GM23338 (cell line): ENCODE results near the gene NXPE3. TPM values are rescaled to one million over a fixed set of nuclear protein-coding genes. Genes with fewer than 3 reads are reported as not detected.

Experiments
- ATAC-seq: fragments of 200-7000 bp; cut with Tn5 transposase; 3 replicates; pipeline ENCODE4 v1.9.1; 2020
- DNase-seq: peaks from one replicate; pipeline ENCODE4 v3.0.0-alpha.2; 2015; ENCODE audit warnings: low spot score
- H2AFZ ChIP-seq: fragments of 200-600 bp; sonication (generic); 2 replicates; pipeline ENCODE4 v1.8.0; 2016; ENCODE audit warnings: antibody characterized with exemption, mild to moderate bottlenecking, moderate library complexity
- H3F3A ChIP-seq: fragments of 200-600 bp; sonication (generic); replicated peaks from 2 replicates; pipeline ENCODE4 v1.8.0; 2017; ENCODE audit warnings: antibody characterized with exemption, mixed run types, low read depth
- H3K27ac ChIP-seq: fragments of 200-600 bp; sonication (generic); 2 replicates; pipeline ENCODE4 v1.6.1; 2016; ENCODE audit warnings: low read depth
- H3K27me3 ChIP-seq: fragments of 200-600 bp; sonication (generic); 2 replicates; pipeline ENCODE4 v1.8.0; 2016; ENCODE audit warnings: mild to moderate bottlenecking, mixed run types, moderate library complexity; ENCODE audit not compliant: insufficient read depth
- H3K36me3 ChIP-seq: fragments of 200-600 bp; sonication (generic); 2 replicates; pipeline ENCODE4 v1.8.0; 2016; ENCODE audit warnings: mild to moderate bottlenecking; ENCODE audit not compliant: insufficient read depth
- H3K4me1 ChIP-seq: fragments of 200-600 bp; sonication (generic); 2 replicates; pipeline ENCODE4 v1.8.0; 2016; ENCODE audit warnings: mild to moderate bottlenecking, moderate library complexity; ENCODE audit not compliant: insufficient read depth
- H3K4me2 ChIP-seq: fragments of 200-600 bp; sonication (generic); 2 replicates; pipeline ENCODE4 v1.7.1; 2017; ENCODE audit warnings: mixed run types
- H3K4me3 ChIP-seq: fragments of 200-600 bp; sonication (generic); 2 replicates; pipeline ENCODE4 v1.6.1; 2016; ENCODE audit warnings: mixed run types
- H3K79me2 ChIP-seq: fragments of 200-600 bp; sonication (generic); replicated peaks from 2 replicates; pipeline ENCODE4 v1.8.0; 2017; ENCODE audit warnings: mild to moderate bottlenecking; ENCODE audit not compliant: insufficient read depth
- H3K9me2 ChIP-seq: fragments of 200-600 bp; sonication (generic); 2 replicates; pipeline ENCODE4 v1.8.0; 2017; ENCODE audit not compliant: insufficient read depth
- H4K20me1 ChIP-seq: fragments of 200-600 bp; sonication (generic); replicated peaks from 2 replicates; pipeline ENCODE4 v1.8.0; 2017; ENCODE audit warnings: mild to moderate bottlenecking; ENCODE audit not compliant: insufficient read depth
- H3K27ac Mint-ChIP-seq: 2 replicates; pipeline ENCODE4 v1.8.0; 2020; ENCODE audit warnings: inconsistent platforms, mild to moderate bottlenecking, moderate library complexity, mixed read lengths
- H3K27me3 Mint-ChIP-seq: 3 replicates; pipeline ENCODE4 v1.8.0; 2022; ENCODE audit warnings: low read depth, mild to moderate bottlenecking, moderate library complexity, mixed read lengths, inconsistent platforms; ENCODE audit not compliant: insufficient read depth, poor library complexity
- H3K36me3 Mint-ChIP-seq: 3 replicates; pipeline ENCODE4 v1.8.0; 2021; ENCODE audit warnings: low read depth, mild to moderate bottlenecking, inconsistent platforms, moderate library complexity, mixed read lengths
- H3K4me1 Mint-ChIP-seq: 3 replicates; pipeline ENCODE4 v1.8.0; 2020; ENCODE audit warnings: mild to moderate bottlenecking, inconsistent platforms, mixed read lengths
- H3K4me3 Mint-ChIP-seq: 3 replicates; pipeline ENCODE4 v1.8.0; 2021; ENCODE audit warnings: moderate library complexity, mild to moderate bottlenecking, inconsistent platforms, mixed read lengths
- H3K9me3 Mint-ChIP-seq: 3 replicates; pipeline ENCODE4 v1.8.0; 2020; ENCODE audit warnings: moderate library complexity, mild to moderate bottlenecking, inconsistent platforms, mixed read lengths
- CREB1 ChIP-seq: fragments of 250-450 bp; sonication (Bioruptor Pico); IDR thresholded peaks from 2 replicates; pipeline ENCODE4 v1.5.0; 2020; ENCODE audit warnings: low read depth, mild to moderate bottlenecking, moderate library complexity
- EZH2 ChIP-seq: fragments of 200-600 bp; sonication (generic); IDR thresholded peaks from one replicate; pipeline ENCODE4 v1.8.0; 2017; ENCODE audit warnings: antibody characterized with exemption, mild to moderate bottlenecking, low read depth; ENCODE audit not compliant: unreplicated experiment
- EZH2phosphoT487 ChIP-seq: fragments of 200-600 bp; sonication (generic); IDR thresholded peaks from one replicate; pipeline ENCODE4 v1.8.1; 2018; ENCODE audit warnings: antibody characterized with exemption; ENCODE audit not compliant: unreplicated experiment
- JUNB ChIP-seq: IDR thresholded peaks from one replicate; pipeline ENCODE4 v1.6.1; 2016; ENCODE audit warnings: antibody characterized with exemption; ENCODE audit not compliant: unreplicated experiment
- NANOG ChIP-seq: IDR thresholded peaks from 2 replicates; pipeline ENCODE4 v1.6.1; 2016; ENCODE audit warnings: antibody characterized with exemption, borderline replicate concordance
- POLR2AphosphoS5 ChIP-seq: IDR thresholded peaks from 2 replicates; pipeline ENCODE4 v1.6.1; 2016; ENCODE audit warnings: antibody characterized with exemption, low read depth
- STAT1 ChIP-seq: IDR thresholded peaks from one replicate; pipeline ENCODE4 v1.6.1; 2016; ENCODE audit warnings: antibody characterized with exemption; ENCODE audit not compliant: unreplicated experiment
- ZNF114 ChIP-seq: fragments of 250-450 bp; sonication (Bioruptor Pico); IDR thresholded peaks from 2 replicates; pipeline ENCODE4 v1.5.0; 2020; ENCODE audit warnings: mild to moderate bottlenecking, moderate library complexity
- polyA plus RNA-seq: library from polyadenylated mRNA; unstranded; fragments of >200 nt; fragmentation: Nextera tagmentation; extraction: Ambion mirVana; gene quantifications from 2 replicates; pipeline ENCODE4 v1.2.1, GENCODE V29; 2016
- total RNA-seq: library from RNA; depleted of rRNA; stranded (reverse); fragments of >200 nt; shearing (Covaris generic); gene quantifications from 2 replicates; pipeline ENCODE4 v1.2.3, GENCODE V29; 2014
- TF ChIP-seq, protein P1 (sequence below): IDR thresholded peaks from 2 replicates; pipeline ENCODE4 v1.6.1; 2016; ENCODE audit warnings: antibody characterized with exemption
- TF ChIP-seq, protein P2 (sequence below): fragments of 250-450 bp; sonication (Bioruptor Pico); IDR thresholded peaks from 2 replicates; pipeline ENCODE4 v1.5.0; 2020; ENCODE audit warnings: mild to moderate bottlenecking, moderate library complexity

The NXPE3 gene
- total and polyA plus RNA-seq, 2 experiments from 2014 or later: 13.3 to 20.8 TPM

DNA sequence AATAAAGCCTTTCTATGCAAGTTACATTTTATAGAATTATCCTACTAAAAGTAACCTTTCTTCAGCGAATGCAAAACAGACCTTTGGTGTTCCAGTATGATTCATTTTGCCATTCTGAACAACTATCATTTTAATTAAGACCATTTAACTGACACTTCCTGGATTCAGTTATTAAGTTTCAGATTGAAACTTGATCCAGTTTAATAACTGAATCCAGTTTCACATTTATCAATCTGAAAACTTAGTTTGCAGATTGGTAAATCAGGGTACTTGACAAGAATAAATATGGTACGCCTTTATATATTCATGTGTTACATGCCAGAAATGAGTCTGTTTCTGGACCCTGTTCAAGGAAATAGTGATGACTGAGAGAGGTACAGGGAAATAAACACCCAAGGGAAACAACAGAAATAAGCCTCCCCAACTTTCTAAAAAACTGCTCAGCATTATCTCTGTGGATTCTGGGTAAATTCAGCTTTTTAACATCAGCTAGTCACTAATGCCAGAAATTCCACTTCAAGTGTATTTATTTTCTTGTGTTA lies 47.0 kb downstream of the NXPE3 start:
- Histone ChIP-seq H3K4me3 (no peak overlapping the region), H2AFZ (no peak overlapping the region), H3K9me2 (no peaks in the 10 kb centered on the region), H3K27me3 (no peaks in the 10 kb centered on the region), H3K4me1 (peaks cover 19% of the 10 kb centered on the region), H3K79me2 (peaks cover 6% of the 10 kb centered on the region; the same call in 1 of the 2 replicates), H4K20me1 (no peaks in the 10 kb centered on the region), H3K27ac (peak overlapping the region; percentile 2; the same call in 1 of the 2 replicates), H3K36me3 (0 out of 2 replicates have a peak, but pooled peaks cover 3% of the 10 kb centered on the region), H3K4me2 (no peak overlapping the region), H3F3A (no peaks in the 10 kb centered on the region)
- Mint-ChIP-seq H3K9me3 (no peaks in the 10 kb centered on the region), H3K4me1 (peaks cover 17% of the 10 kb centered on the region), H3K27ac (no peak overlapping the region), H3K36me3 (0 out of 3 replicates have a peak, but pooled peaks cover 6% of the 10 kb centered on the region), H3K27me3 (peaks cover 3% of the 10 kb centered on the region), H3K4me3 (no peak overlapping the region)
- ATAC-seq (no peak), DNase-seq (no peak)
- no peak for TF ChIP-seq EZH2phosphoT487
- no peak for TF ChIP-seq JUNB
- TF ChIP-seq NANOG: no peak
- no peak for TF ChIP-seq STAT1
- TF ChIP-seq POLR2AphosphoS5: no peak

GRCh38 chr3:101827211-101828174 lies 48.5 kb downstream of the NXPE3 start:
- peak; percentile 96 for ATAC-seq

More at GRCh38 chr3:101827211-101828174, 48.5 kb downstream of the NXPE3 start:
- H3K27ac Mint-ChIP-seq: peak overlapping the region; percentile 97
- H3K27me3 ChIP-seq: no peaks in the 10 kb centered on the region
- peak overlapping the region; percentile 54 for H3K4me3 ChIP-seq
- peaks cover 6% of the 10 kb centered on the region; the same call in 1 of the 2 replicates for H3K79me2 ChIP-seq
- H3K9me3 Mint-ChIP-seq: no peaks in the 10 kb centered on the region
- H3K4me1 ChIP-seq: peaks cover 19% of the 10 kb centered on the region
- peaks cover 17% of the 10 kb centered on the region for H3K4me1 Mint-ChIP-seq
- no peaks in the 10 kb centered on the region for H3K36me3 Mint-ChIP-seq
- H2AFZ ChIP-seq: peak overlapping the region; percentile 4; the same call in 1 of the 2 replicates
- peak; percentile 91 for DNase-seq
- H3F3A ChIP-seq: no peaks in the 10 kb centered on the region
- H3K4me2 ChIP-seq: peak overlapping the region; percentile 77
- no peaks in the 10 kb centered on the region for H4K20me1 ChIP-seq
- TF ChIP-seq NANOG: no peak
- TF ChIP-seq ZNF114 (CRISPR knock-in tag): no peak
- TF ChIP-seq CREB1 (CRISPR knock-in tag): no peak
- no peak for TF ChIP-seq STAT1
- TF ChIP-seq EZH2: no peak
- TF ChIP-seq, protein P1, sequence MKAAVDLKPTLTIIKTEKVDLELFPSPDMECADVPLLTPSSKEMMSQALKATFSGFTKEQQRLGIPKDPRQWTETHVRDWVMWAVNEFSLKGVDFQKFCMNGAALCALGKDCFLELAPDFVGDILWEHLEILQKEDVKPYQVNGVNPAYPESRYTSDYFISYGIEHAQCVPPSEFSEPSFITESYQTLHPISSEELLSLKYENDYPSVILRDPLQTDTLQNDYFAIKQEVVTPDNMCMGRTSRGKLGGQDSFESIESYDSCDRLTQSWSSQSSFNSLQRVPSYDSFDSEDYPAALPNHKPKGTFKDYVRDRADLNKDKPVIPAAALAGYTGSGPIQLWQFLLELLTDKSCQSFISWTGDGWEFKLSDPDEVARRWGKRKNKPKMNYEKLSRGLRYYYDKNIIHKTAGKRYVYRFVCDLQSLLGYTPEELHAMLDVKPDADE: no peak
- TF ChIP-seq, protein P2, sequence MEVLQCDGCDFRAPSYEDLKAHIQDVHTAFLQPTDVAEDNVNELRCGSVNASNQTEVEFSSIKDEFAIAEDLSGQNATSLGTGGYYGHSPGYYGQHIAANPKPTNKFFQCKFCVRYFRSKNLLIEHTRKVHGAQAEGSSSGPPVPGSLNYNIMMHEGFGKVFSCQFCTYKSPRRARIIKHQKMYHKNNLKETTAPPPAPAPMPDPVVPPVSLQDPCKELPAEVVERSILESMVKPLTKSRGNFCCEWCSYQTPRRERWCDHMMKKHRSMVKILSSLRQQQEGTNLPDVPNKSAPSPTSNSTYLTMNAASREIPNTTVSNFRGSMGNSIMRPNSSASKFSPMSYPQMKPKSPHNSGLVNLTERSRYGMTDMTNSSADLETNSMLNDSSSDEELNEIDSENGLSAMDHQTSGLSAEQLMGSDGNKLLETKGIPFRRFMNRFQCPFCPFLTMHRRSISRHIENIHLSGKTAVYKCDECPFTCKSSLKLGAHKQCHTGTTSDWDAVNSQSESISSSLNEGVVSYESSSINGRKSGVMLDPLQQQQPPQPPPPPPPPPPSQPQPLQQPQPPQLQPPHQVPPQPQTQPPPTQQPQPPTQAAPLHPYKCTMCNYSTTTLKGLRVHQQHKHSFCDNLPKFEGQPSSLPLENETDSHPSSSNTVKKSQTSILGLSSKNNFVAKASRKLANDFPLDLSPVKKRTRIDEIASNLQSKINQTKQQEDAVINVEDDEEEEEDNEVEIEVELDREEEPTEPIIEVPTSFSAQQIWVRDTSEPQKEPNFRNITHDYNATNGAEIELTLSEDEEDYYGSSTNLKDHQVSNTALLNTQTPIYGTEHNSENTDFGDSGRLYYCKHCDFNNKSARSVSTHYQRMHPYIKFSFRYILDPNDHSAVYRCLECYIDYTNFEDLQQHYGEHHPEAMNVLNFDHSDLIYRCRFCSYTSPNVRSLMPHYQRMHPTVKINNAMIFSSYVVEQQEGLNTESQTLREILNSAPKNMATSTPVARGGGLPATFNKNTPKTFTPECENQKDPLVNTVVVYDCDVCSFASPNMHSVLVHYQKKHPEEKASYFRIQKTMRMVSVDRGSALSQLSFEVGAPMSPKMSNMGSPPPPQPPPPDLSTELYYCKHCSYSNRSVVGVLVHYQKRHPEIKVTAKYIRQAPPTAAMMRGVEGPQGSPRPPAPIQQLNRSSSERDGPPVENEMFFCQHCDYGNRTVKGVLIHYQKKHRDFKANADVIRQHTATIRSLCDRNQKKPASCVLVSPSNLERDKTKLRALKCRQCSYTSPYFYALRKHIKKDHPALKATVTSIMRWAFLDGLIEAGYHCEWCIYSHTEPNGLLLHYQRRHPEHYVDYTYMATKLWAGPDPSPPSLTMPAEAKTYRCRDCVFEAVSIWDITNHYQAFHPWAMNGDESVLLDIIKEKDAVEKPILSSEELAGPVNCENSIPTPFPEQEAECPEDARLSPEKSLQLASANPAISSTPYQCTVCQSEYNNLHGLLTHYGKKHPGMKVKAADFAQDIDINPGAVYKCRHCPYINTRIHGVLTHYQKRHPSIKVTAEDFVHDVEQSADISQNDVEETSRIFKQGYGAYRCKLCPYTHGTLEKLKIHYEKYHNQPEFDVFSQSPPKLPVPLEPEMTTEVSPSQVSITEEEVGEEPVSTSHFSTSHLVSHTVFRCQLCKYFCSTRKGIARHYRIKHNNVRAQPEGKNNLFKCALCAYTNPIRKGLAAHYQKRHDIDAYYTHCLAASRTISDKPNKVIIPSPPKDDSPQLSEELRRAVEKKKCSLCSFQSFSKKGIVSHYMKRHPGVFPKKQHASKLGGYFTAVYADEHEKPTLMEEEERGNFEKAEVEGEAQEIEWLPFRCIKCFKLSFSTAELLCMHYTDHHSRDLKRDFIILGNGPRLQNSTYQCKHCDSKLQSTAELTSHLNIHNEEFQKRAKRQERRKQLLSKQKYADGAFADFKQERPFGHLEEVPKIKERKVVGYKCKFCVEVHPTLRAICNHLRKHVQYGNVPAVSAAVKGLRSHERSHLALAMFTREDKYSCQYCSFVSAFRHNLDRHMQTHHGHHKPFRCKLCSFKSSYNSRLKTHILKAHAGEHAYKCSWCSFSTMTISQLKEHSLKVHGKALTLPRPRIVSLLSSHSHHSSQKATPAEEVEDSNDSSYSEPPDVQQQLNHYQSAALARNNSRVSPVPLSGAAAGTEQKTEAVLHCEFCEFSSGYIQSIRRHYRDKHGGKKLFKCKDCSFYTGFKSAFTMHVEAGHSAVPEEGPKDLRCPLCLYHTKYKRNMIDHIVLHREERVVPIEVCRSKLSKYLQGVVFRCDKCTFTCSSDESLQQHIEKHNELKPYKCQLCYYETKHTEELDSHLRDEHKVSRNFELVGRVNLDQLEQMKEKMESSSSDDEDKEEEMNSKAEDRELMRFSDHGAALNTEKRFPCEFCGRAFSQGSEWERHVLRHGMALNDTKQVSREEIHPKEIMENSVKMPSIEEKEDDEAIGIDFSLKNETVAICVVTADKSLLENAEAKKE (CRISPR knock-in tag): no peak
- peak; percentile 61 for TF ChIP-seq POLR2AphosphoS5
- peak overlapping the region; percentile 88 for H3K4me3 Mint-ChIP-seq
- peak overlapping the region; percentile 3 for H3K27ac ChIP-seq
- H3K9me2 ChIP-seq: no peaks in the 10 kb centered on the region
- H3K36me3 ChIP-seq: no peaks in the 10 kb centered on the region
- peaks cover 6% of the 10 kb centered on the region for H3K27me3 Mint-ChIP-seq
